ENCODE measurements around the gene DDX39B.

DNA sequence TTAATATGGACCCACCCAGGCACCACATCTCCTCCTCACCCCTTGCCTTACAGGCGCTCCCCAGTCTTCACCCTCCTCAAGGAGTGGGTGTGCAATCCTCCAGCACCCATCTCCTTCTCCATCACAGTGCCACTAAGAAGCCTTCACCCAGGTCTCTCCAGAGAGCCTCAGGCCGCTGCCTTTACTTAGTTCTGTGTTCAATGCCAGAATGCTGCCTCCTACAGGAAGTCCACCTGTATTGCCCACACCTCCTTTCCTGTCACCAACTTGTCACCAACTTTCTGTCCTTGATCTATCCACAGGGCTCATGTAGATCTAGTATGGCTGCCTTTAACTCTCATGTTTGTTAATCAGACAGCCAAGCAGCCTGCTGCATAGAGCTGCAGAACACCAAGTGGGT, 43.7 kb upstream of the DDX39B start:
- TF ChIP-seq CTCF (IDR thresholded peaks at IDR 0.05; ENCODE audit: control extremely low read depth in 1 of 3, insufficient read depth in 1 of 3, low read depth in 1 of 3, low read length in 3 of 3), result peak; percentile 55 to 87 (median 55)
- TF ChIP-seq CEBPB (IDR thresholded peaks at IDR 0.05; ENCODE audit: low read depth, low read length), result no peak
- no peak for TF ChIP-seq CREB1 (IDR thresholded peaks at IDR 0.05)
- no peak for TF ChIP-seq RXRA (IDR thresholded peaks at IDR 0.05; ENCODE audit: insufficient read depth, low read depth, low read length)
- TF ChIP-seq EP300 (IDR thresholded peaks at IDR 0.05; ENCODE audit: borderline replicate concordance in 1 of 2, low read depth in 2 of 2, low read length in 2 of 2), result no peak
- TF ChIP-seq, protein P1, sequence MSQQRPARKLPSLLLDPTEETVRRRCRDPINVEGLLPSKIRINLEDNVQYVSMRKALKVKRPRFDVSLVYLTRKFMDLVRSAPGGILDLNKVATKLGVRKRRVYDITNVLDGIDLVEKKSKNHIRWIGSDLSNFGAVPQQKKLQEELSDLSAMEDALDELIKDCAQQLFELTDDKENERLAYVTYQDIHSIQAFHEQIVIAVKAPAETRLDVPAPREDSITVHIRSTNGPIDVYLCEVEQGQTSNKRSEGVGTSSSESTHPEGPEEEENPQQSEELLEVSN (IDR thresholded peaks at IDR 0.05), result no peak
- TF ChIP-seq EZH2 (IDR thresholded peaks at IDR 0.05; ENCODE audit: low read depth, low read length, severe bottlenecking), result no peak
- no peak for TF ChIP-seq GABPA (IDR thresholded peaks at IDR 0.05; ENCODE audit: borderline replicate concordance, insufficient read depth, low read length)
- TF ChIP-seq POLR2A (IDR thresholded peaks at IDR 0.05; ENCODE audit: control extremely low read depth in 1 of 2, low read depth in 2 of 2, low read length in 2 of 2), result no peak
- TF ChIP-seq MAX (IDR thresholded peaks at IDR 0.05), result no peak
- TF ChIP-seq POLR2AphosphoS5 (IDR thresholded peaks at IDR 0.05; ENCODE audit: low read depth, low read length), result no peak
- TF ChIP-seq EGR1 (IDR thresholded peaks at IDR 0.05; ENCODE audit: borderline replicate concordance, low read depth, low read length), result no peak
- no peak for TF ChIP-seq JUN (IDR thresholded peaks at IDR 0.05; ENCODE audit: low read depth, low read length)
- no peak for TF ChIP-seq SIX5 (IDR thresholded peaks at IDR 0.05; ENCODE audit: low read depth, low read length)

Data from H1 (cell line).